HepG2 (cell line): ENCODE measurements around the gene PRMT5. TPM values are rescaled to one million over a fixed set of nuclear protein-coding genes. Genes with fewer than 3 reads are reported as not detected.

Source experiments
- HES4 ChIP-seq: sonication (generic); formaldehyde crosslinking; IDR thresholded peaks from 2 replicates; pipeline ENCODE4 v1.9.0; 2021; ENCODE audit warnings: mild to moderate bottlenecking, missing genetic modification reagents, borderline replicate concordance
- HNRNPLL ChIP-seq: fragments of 200-400 bp; formaldehyde crosslinking; IDR thresholded peaks from 2 replicates; pipeline ENCODE4 v1.6.1; 2017; ENCODE audit warnings: mild to moderate bottlenecking, low read depth, low read length; ENCODE audit not compliant: poor library complexity, severe bottlenecking
- IRF2 ChIP-seq: IDR thresholded peaks from 2 replicates; pipeline ENCODE4 v1.6.1; 2018; ENCODE audit warnings: missing genetic modification reagents, missing compliant biosample characterization
- MAFF ChIP-seq: IDR thresholded peaks from 2 replicates; pipeline ENCODE4 v1.6.1; 2011; ENCODE audit warnings: low read depth, low read length, improper control_type of control experiment
- MIXL1 ChIP-seq: IDR thresholded peaks from 2 replicates; pipeline ENCODE4 v1.6.1; 2016
- MTF1 ChIP-seq: sonication (generic); formaldehyde crosslinking; IDR thresholded peaks from 2 replicates; pipeline ENCODE4 v1.5.0; 2020; ENCODE audit warnings: missing genetic modification reagents
- NFYB ChIP-seq: sonication (generic); formaldehyde crosslinking; IDR thresholded peaks from 2 replicates; pipeline ENCODE4 v1.4.0; 2020; ENCODE audit warnings: missing genetic modification reagents
- PLSCR1 ChIP-seq: sonication (generic); formaldehyde crosslinking; IDR thresholded peaks from 2 replicates; pipeline ENCODE4 v1.5.0; 2020; ENCODE audit warnings: missing genetic modification reagents, mild to moderate bottlenecking, borderline replicate concordance
- POGK ChIP-seq: sonication (generic); formaldehyde crosslinking; conservative IDR thresholded peaks from 2 replicates; pipeline ENCODE4 v1.8.0; 2022; ENCODE audit warnings: mild to moderate bottlenecking, moderate library complexity, missing genetic modification reagents
- REXO4 ChIP-seq: sonication (generic); formaldehyde crosslinking; IDR thresholded peaks from 2 replicates; pipeline ENCODE4 v1.8.0; 2022; ENCODE audit warnings: missing genetic modification reagents, mild to moderate bottlenecking, borderline replicate concordance
- SAP130 ChIP-seq: IDR thresholded peaks from 2 replicates; pipeline ENCODE4 v1.6.1; 2016; ENCODE audit warnings: low read depth
- SRSF9 ChIP-seq: fragments of 200-400 bp; formaldehyde crosslinking; IDR thresholded peaks from 2 replicates; pipeline ENCODE4 v1.6.1; 2018; ENCODE audit warnings: borderline replicate concordance, mild to moderate bottlenecking, low read depth, low read length; ENCODE audit not compliant: insufficient read depth, poor library complexity, severe bottlenecking
- STAG1 ChIP-seq: sonication (generic); formaldehyde crosslinking; IDR thresholded peaks from 2 replicates; pipeline ENCODE4 v1.4.0; 2020; ENCODE audit warnings: missing genetic modification reagents
- YEATS4 ChIP-seq: sonication (generic); formaldehyde crosslinking; IDR thresholded peaks from 2 replicates; pipeline ENCODE4 v1.4.0; 2020; ENCODE audit warnings: missing genetic modification reagents, borderline replicate concordance
- ZNF24 ChIP-seq: fragments of 450-650 bp; IDR thresholded peaks from 2 replicates; pipeline ENCODE4 v1.6.1; 2017; ENCODE audit warnings: antibody characterized with exemption, mild to moderate bottlenecking
- ZNF260 ChIP-seq: sonication (generic); formaldehyde crosslinking; IDR thresholded peaks from 2 replicates; pipeline ENCODE4 v1.4.0; 2020; ENCODE audit warnings: missing genetic modification reagents, low read depth, mild to moderate bottlenecking, borderline replicate concordance
- ZNF331 ChIP-seq: sonication (generic); formaldehyde crosslinking; IDR thresholded peaks from 2 replicates; pipeline ENCODE4 v1.4.0; 2020; ENCODE audit warnings: missing genetic modification reagents
- ZNF484 ChIP-seq: sonication (generic); formaldehyde crosslinking; IDR thresholded peaks from 2 replicates; pipeline ENCODE4 v1.5.1; 2020; ENCODE audit warnings: mild to moderate bottlenecking, low read depth, missing genetic modification reagents, borderline replicate concordance
- ZNF496 ChIP-seq: sonication (generic); formaldehyde crosslinking; IDR thresholded peaks from 2 replicates; pipeline ENCODE4 v1.8.1; 2023; ENCODE audit warnings: mild to moderate bottlenecking, moderate library complexity, missing genetic modification reagents; ENCODE audit not compliant: insufficient replicate concordance
- ZNF766 ChIP-seq: sonication (generic); formaldehyde crosslinking; IDR thresholded peaks from 2 replicates; pipeline ENCODE4 v1.5.0; 2020; ENCODE audit warnings: missing genetic modification reagents, borderline replicate concordance
- polyA plus RNA-seq, 8 experiments: library from polyadenylated mRNA; depleted of rRNA in 3 of 8; stranded (reverse) in 7 of 8; unstranded in 1 of 8; fragments of >200 nt; fragmentation: Illumina TruSeq in 4 of 8; extraction: Trizol in 4 of 8; gene quantifications; 2 replicates each; pipeline versions ENCODE4 v1.2.1 to v1.2.3, GENCODE V29; 2011 to 2016; ENCODE audit warnings: low read depth in 4 of 8, missing spikeins in 1 of 8, mixed read lengths in 1 of 8; ENCODE audit not compliant: insufficient read depth in 1 of 8
- total RNA-seq, 5 experiments: library from RNA; depleted of rRNA; stranded (reverse); fragments of >200 nt; fragmentation: Illumina TruSeq; extraction: Trizol; gene quantifications; 2 replicates each; pipeline ENCODE4 v1.2.3, GENCODE V29; 2016; ENCODE audit warnings: low read depth in 1 of 5
- TF ChIP-seq, protein P1 (sequence below): conservative IDR thresholded peaks from 2 replicates; pipeline ENCODE4 v1.6.1; 2018; ENCODE audit warnings: missing genetic modification reagents
- TF ChIP-seq, protein P2 (sequence below): sonication (generic); formaldehyde crosslinking; IDR thresholded peaks from 2 replicates; pipeline ENCODE4 v1.4.0; 2020; ENCODE audit warnings: missing genetic modification reagents, mild to moderate bottlenecking, borderline replicate concordance
- TF ChIP-seq, protein P3 (sequence below): sonication (generic); formaldehyde crosslinking; IDR thresholded peaks from 2 replicates; pipeline ENCODE4 v1.8.0; 2022; ENCODE audit warnings: mild to moderate bottlenecking, missing genetic modification reagents

Gene PRMT5
- total and polyA plus RNA-seq, 2 of the 13 experiments (the other 11 are each of a cell fraction or from before 2014, with no cell fraction given), result 210 to 354 TPM

GRCh38 chr14:22900081-22900799, 28.9 kb downstream of the PRMT5 start (continued):
- TF ChIP-seq POGK (0 out of 2 replicates have a peak, but pooled peaks have one; percentile 51), SRSF9 (no peak), ZNF484 (CRISPR knock-in tag) (no peak), MIXL1 (CRISPR knock-in tag) (0 out of 2 replicates have a peak, but pooled peaks have one; percentile 70), ZNF24 (0 out of 2 replicates have a peak, but pooled peaks have one; percentile 27), STAG1 (CRISPR knock-in tag) (peak; percentile 73), HNRNPLL (no peak), SAP130 (peak; percentile 32; the same call in 1 of the 2 replicates), REXO4 (CRISPR knock-in tag) (no peak), ZNF496 (no peak), PLSCR1 (CRISPR knock-in tag) (no peak), HES4 (CRISPR knock-in tag) (no peak), YEATS4 (CRISPR knock-in tag) (no peak), IRF2 (CRISPR knock-in tag) (peak; percentile 65; the same call in 1 of the 2 replicates), MAFF (no peak), ZNF331 (peak; percentile 39; the same call in 1 of the 2 replicates), NFYB (no peak), ZNF260 (CRISPR knock-in tag) (no peak), MTF1 (no peak), ZNF766 (CRISPR knock-in tag) (no peak)
- TF ChIP-seq, protein P1, sequence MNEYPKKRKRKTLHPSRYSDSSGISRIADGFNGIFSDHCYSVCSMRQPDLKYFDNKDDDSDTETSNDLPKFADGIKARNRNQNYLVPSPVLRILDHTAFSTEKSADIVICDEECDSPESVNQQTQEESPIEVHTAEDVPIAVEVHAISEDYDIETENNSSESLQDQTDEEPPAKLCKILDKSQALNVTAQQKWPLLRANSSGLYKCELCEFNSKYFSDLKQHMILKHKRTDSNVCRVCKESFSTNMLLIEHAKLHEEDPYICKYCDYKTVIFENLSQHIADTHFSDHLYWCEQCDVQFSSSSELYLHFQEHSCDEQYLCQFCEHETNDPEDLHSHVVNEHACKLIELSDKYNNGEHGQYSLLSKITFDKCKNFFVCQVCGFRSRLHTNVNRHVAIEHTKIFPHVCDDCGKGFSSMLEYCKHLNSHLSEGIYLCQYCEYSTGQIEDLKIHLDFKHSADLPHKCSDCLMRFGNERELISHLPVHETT (CRISPR knock-in tag), result peak; percentile 51; the same call in 1 of the 2 replicates
- TF ChIP-seq, protein P2, sequence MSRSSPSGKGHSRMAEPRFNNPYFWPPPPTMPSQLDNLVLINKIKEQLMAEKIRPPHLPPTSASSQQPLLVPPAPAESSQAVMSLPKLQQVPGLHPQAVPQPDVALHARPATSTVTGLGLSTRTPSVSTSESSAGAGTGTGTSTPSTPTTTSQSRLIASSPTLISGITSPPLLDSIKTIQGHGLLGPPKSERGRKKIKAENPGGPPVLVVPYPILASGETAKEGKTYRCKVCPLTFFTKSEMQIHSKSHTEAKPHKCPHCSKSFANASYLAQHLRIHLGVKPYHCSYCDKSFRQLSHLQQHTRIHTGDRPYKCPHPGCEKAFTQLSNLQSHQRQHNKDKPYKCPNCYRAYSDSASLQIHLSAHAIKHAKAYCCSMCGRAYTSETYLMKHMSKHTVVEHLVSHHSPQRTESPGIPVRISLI (CRISPR knock-in tag), result peak; percentile 93
- TF ChIP-seq, protein P3, sequence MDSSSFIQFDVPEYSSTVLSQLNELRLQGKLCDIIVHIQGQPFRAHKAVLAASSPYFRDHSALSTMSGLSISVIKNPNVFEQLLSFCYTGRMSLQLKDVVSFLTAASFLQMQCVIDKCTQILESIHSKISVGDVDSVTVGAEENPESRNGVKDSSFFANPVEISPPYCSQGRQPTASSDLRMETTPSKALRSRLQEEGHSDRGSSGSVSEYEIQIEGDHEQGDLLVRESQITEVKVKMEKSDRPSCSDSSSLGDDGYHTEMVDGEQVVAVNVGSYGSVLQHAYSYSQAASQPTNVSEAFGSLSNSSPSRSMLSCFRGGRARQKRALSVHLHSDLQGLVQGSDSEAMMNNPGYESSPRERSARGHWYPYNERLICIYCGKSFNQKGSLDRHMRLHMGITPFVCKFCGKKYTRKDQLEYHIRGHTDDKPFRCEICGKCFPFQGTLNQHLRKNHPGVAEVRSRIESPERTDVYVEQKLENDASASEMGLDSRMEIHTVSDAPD, result no peak
